LHCN-M2 (cell line): ENCODE data around the gene NUDC. TPM values are rescaled to one million over a fixed set of nuclear protein-coding genes. Genes with fewer than 3 reads are reported as not detected.

Experiments
- DNase-seq: peaks from one replicate; pipeline ENCODE4 v3.0.0-alpha.2; 2012; ENCODE audit warnings: low read depth
- total RNA-seq: library from RNA; depleted of rRNA; stranded (reverse); fragments of >200 nt; gene quantifications from 2 replicates; pipeline ENCODE4 v1.2.3, GENCODE V29; 2014

NUDC gene
- total RNA-seq, 1 experiment from 2014 or later: 71.5 TPM

- no peak for DNase-seq
These were observed 29.7 kb downstream of the NUDC start for GRCh38 chr1:26951216-26951615.

GRCh38 chr1:26951821-26952497, 30.4 kb downstream of the NUDC start:
- DNase-seq: no peak

- no peak for DNase-seq
These were observed 31.8 kb downstream of the NUDC start for GRCh38 chr1:26953374-26953773.

- DNase-seq: no peak
These were observed 34.8 kb downstream of the NUDC start for GRCh38 chr1:26956321-26956720.

- DNase-seq: no peak
These were observed 35.8 kb downstream of the NUDC start for GRCh38 chr1:26957306-26957705.

GRCh38 chr1:26959270-26959669, 37.7 kb downstream of the NUDC start:
- no peak for DNase-seq

- DNase-seq: no peak
These were observed 38.4 kb downstream of the NUDC start, which contains the start of gene KDF1 for GRCh38 chr1:26959722-26960624. TSS of gene KDF1 (minus strand) at chr1:26960468. CDS start at chr1:26952380, 8,088 bp downstream.

GRCh38 chr1:26960625-26960966, 39.1 kb downstream of the NUDC start:
- DNase-seq: no peak

- peak; percentile 93 for DNase-seq
These were observed 40.3 kb downstream of the NUDC start for GRCh38 chr1:26961826-26962225.

GRCh38 chr1:26965213-26965612, 43.7 kb downstream of the NUDC start:
- DNase-seq: no peak

- no peak for DNase-seq
These were observed 44.1 kb downstream of the NUDC start for GRCh38 chr1:26965628-26966027.

- no peak for DNase-seq
These were observed 49.3 kb downstream of the NUDC start for GRCh38 chr1:26970810-26971209.

GRCh38 chr1:26971590-26971989, 50.0 kb downstream of the NUDC start:
- no peak for DNase-seq

GRCh38 chr1:26972390-26972789, 50.8 kb downstream of the NUDC start:
- DNase-seq: peak; percentile 53

GRCh38 chr1:26972821-26973220, 51.3 kb downstream of the NUDC start:
- DNase-seq: no peak

GRCh38 chr1:26976621-26977510, 55.3 kb downstream of the NUDC start:
- DNase-seq: no peak

- DNase-seq: no peak
These were observed 57.4 kb downstream of the NUDC start for GRCh38 chr1:26978901-26979300.

GRCh38 chr1:26981146-26981846, 59.8 kb downstream of the NUDC start:
- no peak for DNase-seq

GRCh38 chr1:26983863-26984262, 62.3 kb downstream of the NUDC start:
- no peak for DNase-seq

GRCh38 chr1:26984291-26984690, 62.7 kb downstream of the NUDC start:
- no peak for DNase-seq

GRCh38 chr1:26986658-26987057, 65.1 kb downstream of the NUDC start:
- DNase-seq: no peak
